Astrocyte of the cerebellum (primary cell): ENCODE data around the gene OR5D16.
"Not testable (repeated sequence)": the region's sequence is repeated elsewhere in the genome, so short reads cannot be mapped to it uniquely, and the experiment has no call there.

Source experiments
- DNase-seq: peaks from one replicate; pipeline ENCODE4 v3.0.0-alpha.2; 2011; ENCODE audit warnings: low read depth
- H3K4me3 ChIP-seq: 2 replicates; pipeline ENCODE4 v1.5.1; 2011; ENCODE audit warnings: mild to moderate bottlenecking, low read depth, low read length, moderate library complexity
- CTCF ChIP-seq: IDR thresholded peaks from 2 replicates; pipeline ENCODE4 v1.5.1; 2012; ENCODE audit warnings: low read length, low read depth, moderate library complexity, mild to moderate bottlenecking; ENCODE audit errors: missing control alignments
- in situ Hi-C: cut with HindIII; loops from 2 replicates; pipeline ENCODE4 v1.10.0; 2017; ENCODE audit warnings: low sequenced_read_pairs

OR5D16 gene

GRCh38 chr11:55819330-55819729 is 19.2 kb upstream of the OR5D16 start, which contains the start of gene OR5D18:
Gene OR5D18 (plus strand): TSS chr11:55819630. CDS start chr11:55819630, 0 bp downstream.
- DNase-seq: no peak
- H3K4me3 ChIP-seq: no peak within 1 kb of the TSS
- in situ Hi-C loops: no loop called here
- TF ChIP-seq CTCF: no peak

- DNase-seq: no peak
- in situ Hi-C loops: no loop called here
- TF ChIP-seq CTCF: no peak
- H3K4me3 ChIP-seq: no peak within 1 kb of the TSS
These were observed 11.6 kb upstream of the OR5D16 start, which contains the start of gene OR5L2 for GRCh38 chr11:55826919-55827318. Gene OR5L2 (plus strand): TSS chr11:55827219. CDS start chr11:55827219, 0 bp downstream.

GRCh38 chr11:55847453-55847852 is 8.9 kb downstream of the OR5D16 start:
- no peak for DNase-seq
- no peak for TF ChIP-seq CTCF
- no peak overlapping the region for H3K4me3 ChIP-seq
- in situ Hi-C loops: no loop called here

GRCh38 chr11:55849037-55849436 is 10.5 kb downstream of the OR5D16 start:
- in situ Hi-C loops: no loop called here
- TF ChIP-seq CTCF: no peak
- no peak for DNase-seq
- H3K4me3 ChIP-seq: no peak overlapping the region

GRCh38 chr11:55852141-55852540 is 13.6 kb downstream of the OR5D16 start:
- H3K4me3 ChIP-seq: no peak overlapping the region
- DNase-seq: no peak
- in situ Hi-C loops: no loop called here
- no peak for TF ChIP-seq CTCF

GRCh38 chr11:55854704-55855103 is 16.2 kb downstream of the OR5D16 start:
- TF ChIP-seq CTCF: no peak
- in situ Hi-C loops: no loop called here
- DNase-seq: no peak
- H3K4me3 ChIP-seq: no peak overlapping the region

- in situ Hi-C loops, H3K4me3 ChIP-seq, DNase-seq: not testable (repeated sequence)
These were observed 28.8 kb downstream of the OR5D16 start for GRCh38 chr11:55867354-55867753.

- DNase-seq, in situ Hi-C loops, H3K4me3 ChIP-seq: not testable (repeated sequence)
These were observed 34.2 kb downstream of the OR5D16 start for GRCh38 chr11:55872731-55873130.

GRCh38 chr11:55873146-55873545 is 34.6 kb downstream of the OR5D16 start:
- H3K4me3 ChIP-seq, in situ Hi-C loops, DNase-seq: not testable (repeated sequence)

GRCh38 chr11:55882997-55883396 is 44.4 kb downstream of the OR5D16 start, which contains the start of gene TRIM51:
Gene TRIM51 (plus strand): TSS chr11:55883297. CDS start chr11:55885429, 2,132 bp downstream.
- H3K4me3 ChIP-seq, in situ Hi-C loops, DNase-seq: not testable (repeated sequence)

GRCh38 chr11:55884995-55885394 is 46.4 kb downstream of the OR5D16 start:
- in situ Hi-C loops, H3K4me3 ChIP-seq, DNase-seq: not testable (repeated sequence)
